GM12874 (cell line): ENCODE results near the gene AMD1.

ENCODE experiments used
- CTCF ChIP-seq: IDR thresholded peaks from 2 replicates; pipeline ENCODE4 v1.5.1; 2011; ENCODE audit warnings: low read depth, mild to moderate bottlenecking, control low read depth, low read length, moderate library complexity; ENCODE audit not compliant: insufficient read depth

The AMD1 gene

GRCh38 chr6:110880651-110881050 is 6.1 kb downstream of the AMD1 start:
- no peak for TF ChIP-seq CTCF

- no peak for TF ChIP-seq CTCF
Measured at GRCh38 chr6:110881546-110882273, 7.1 kb downstream of the AMD1 start.

- TF ChIP-seq CTCF, result no peak
Measured at GRCh38 chr6:110882274-110882619, 7.7 kb downstream of the AMD1 start.

GRCh38 chr6:110882824-110883554 is 8.4 kb downstream of the AMD1 start:
- no peak for TF ChIP-seq CTCF

- TF ChIP-seq CTCF, result no peak
Measured at GRCh38 chr6:110884321-110884720, 9.7 kb downstream of the AMD1 start.

GRCh38 chr6:110885526-110885925 is 10.9 kb downstream of the AMD1 start:
- TF ChIP-seq CTCF, result no peak

- TF ChIP-seq CTCF, result no peak
Measured at GRCh38 chr6:110886555-110887167, 12.1 kb downstream of the AMD1 start.
